Upper lobe of right lung (tissue), 1 donor: Measurements from ENCODE around the gene PRRT2. TPM values are rescaled to one million over a fixed set of nuclear protein-coding genes. Genes with fewer than 3 reads are reported as not detected.
"Not testable (repeated sequence)": the region's sequence is repeated elsewhere in the genome, so short reads cannot be mapped to it uniquely, and the experiment has no call there.

Source experiments
- ATAC-seq: fragments of 200-7000 bp; cut with Tn5 transposase; one replicate; pipeline ENCODE4 v1.9.1; 2020; ENCODE audit warnings: mild to moderate bottlenecking, moderate library complexity
- DNase-seq: peaks from one replicate; pipeline ENCODE4 v3.0.0-alpha.2; 2020
- H3K27ac ChIP-seq: fragments of 200-600 bp; one replicate; pipeline ENCODE4 v1.8.0; 2022
- H3K27me3 ChIP-seq: fragments of 200-600 bp; one replicate; pipeline ENCODE4 v1.8.0; 2022; ENCODE audit warnings: mild to moderate bottlenecking
- H3K36me3 ChIP-seq: fragments of 200-600 bp; one replicate; pipeline ENCODE4 v1.8.0; 2022
- H3K4me1 ChIP-seq: fragments of 200-600 bp; one replicate; pipeline ENCODE4 v1.8.0; 2022
- H3K4me3 ChIP-seq: fragments of 200-600 bp; one replicate; pipeline ENCODE4 v1.8.0; 2022; ENCODE audit warnings: mild to moderate bottlenecking
- H3K9me3 ChIP-seq: fragments of 200-600 bp; one replicate; pipeline ENCODE4 v1.8.0; 2022
- CTCF ChIP-seq: fragments of 200-600 bp; IDR thresholded peaks from one replicate; pipeline ENCODE4 v1.8.0; 2022; ENCODE audit warnings: antibody characterized with exemption
- intact Hi-C: fragments of 100-400 bp; cut with DNase I; formaldehyde crosslinking; loops from one replicate; pipeline ENCODE4 v1.11.0; 2022
- total RNA-seq: library from RNA; stranded (reverse); fragmentation: NEBNext Ultra II Directional; extraction: Animal tissue kit (Norgen Biotek cat#: 25700); gene quantifications from one replicate; pipeline ENCODE4 v1.2.1, GENCODE V29; 2021
- donor health status: DM: no; HTN: yes; CAD: no; lungs with severe emphysema.

PRRT2 gene
- total RNA-seq, 1 donor from 2014 or later: 2.7 TPM

- DNase-seq (no peak), ATAC-seq (no peak)
- Histone ChIP-seq H3K27me3 (no peaks in the 10 kb centered on the region), H3K4me1 (peaks cover 3% of the 10 kb centered on the region), H3K36me3 (no peaks in the 10 kb centered on the region), H3K9me3 (no peaks in the 10 kb centered on the region), H3K27ac (no peak overlapping the region), H3K4me3 (no peak overlapping the region)
- no peak for TF ChIP-seq CTCF
- intact Hi-C loops: no loop called here
Observed at GRCh38 chr16:29779474-29779873, 32.5 kb upstream of the PRRT2 start.

GRCh38 chr16:29783094-29783953 lies 28.7 kb upstream of the PRRT2 start:
- H3K27ac ChIP-seq, DNase-seq, H3K4me3 ChIP-seq, H3K27me3 ChIP-seq, H3K9me3 ChIP-seq, intact Hi-C loops, ATAC-seq, H3K36me3 ChIP-seq: not testable (repeated sequence)
- H3K4me1 ChIP-seq: peaks cover 12% of the 10 kb centered on the region

- no peaks in the 10 kb centered on the region for H3K36me3 ChIP-seq
- ATAC-seq (no peak), DNase-seq (no peak)
- TF ChIP-seq CTCF: no peak
- H3K27me3 ChIP-seq: no peaks in the 10 kb centered on the region
- peaks cover 12% of the 10 kb centered on the region for H3K4me1 ChIP-seq
- H3K9me3 ChIP-seq: no peaks in the 10 kb centered on the region
- no peak overlapping the region for H3K27ac ChIP-seq
- no peak overlapping the region for H3K4me3 ChIP-seq
- intact Hi-C loops: no loop called here
Observed at GRCh38 chr16:29784157-29784556, 27.8 kb upstream of the PRRT2 start.

GRCh38 chr16:29784901-29785500 lies 27.0 kb upstream of the PRRT2 start:
- peaks cover 18% of the 10 kb centered on the region for H3K4me1 ChIP-seq
- intact Hi-C loops: no loop called here
- TF ChIP-seq CTCF: peak; percentile 79
- H3K4me3 ChIP-seq: peak overlapping the region; percentile 29
- no peak overlapping the region for H3K27ac ChIP-seq
- H3K27me3 ChIP-seq: no peaks in the 10 kb centered on the region
- DNase-seq (peak; percentile 83), ATAC-seq (peak; percentile 92)
- H3K9me3 ChIP-seq: no peaks in the 10 kb centered on the region
- no peaks in the 10 kb centered on the region for H3K36me3 ChIP-seq

- DNase-seq: not testable (repeated sequence)
Observed at GRCh38 chr16:29787155-29787554, 24.8 kb upstream of the PRRT2 start.

GRCh38 chr16:29789775-29790182 lies 22.2 kb upstream of the PRRT2 start:
- no peaks in the 10 kb centered on the region for H3K36me3 ChIP-seq
- H3K4me1 ChIP-seq: peaks cover 23% of the 10 kb centered on the region
- ATAC-seq (peak; percentile 38), DNase-seq (peak; percentile 76)
- no peak for TF ChIP-seq CTCF
- no peaks in the 10 kb centered on the region for H3K27me3 ChIP-seq
- peak overlapping the region; percentile 92 for H3K27ac ChIP-seq
- no peaks in the 10 kb centered on the region for H3K9me3 ChIP-seq
- intact Hi-C loops: no loop called here
- H3K4me3 ChIP-seq: peak overlapping the region; percentile 93

More at GRCh38 chr16:29787155-29787554, 24.8 kb upstream of the PRRT2 start:
- H3K4me3 ChIP-seq, H3K27me3 ChIP-seq, ATAC-seq, H3K36me3 ChIP-seq, H3K9me3 ChIP-seq, intact Hi-C loops, H3K27ac ChIP-seq: not testable (repeated sequence)
- peaks cover 27% of the 10 kb centered on the region for H3K4me1 ChIP-seq
